ACC112 (cell line): ENCODE results near the gene SLIT3.

ENCODE experiments used
- H2AFZ ChIP-seq: fragments of 200-600 bp; sonication (generic); one replicate; pipeline ENCODE4 v1.6.0; 2017; ENCODE audit warnings: antibody characterized with exemption, low read length; ENCODE audit not compliant: unreplicated experiment
- H3K27ac ChIP-seq: fragments of 200-600 bp; sonication (generic); 2 replicates; pipeline ENCODE4 v1.5.1; 2014; ENCODE audit warnings: low read depth, mild to moderate bottlenecking, antibody characterized with exemption, low read length, moderate library complexity
- H3K27me3 ChIP-seq: fragments of 200-600 bp; sonication (generic); 2 replicates; pipeline ENCODE4 v1.6.1; 2014; ENCODE audit warnings: mild to moderate bottlenecking, antibody characterized with exemption, low read length, moderate library complexity, mixed read lengths; ENCODE audit not compliant: insufficient read depth
- H3K36me3 ChIP-seq: fragments of 200-600 bp; sonication (generic); 2 replicates; pipeline ENCODE4 v1.6.1; 2016; ENCODE audit warnings: mild to moderate bottlenecking, antibody characterized with exemption, low read length, moderate library complexity, mixed read lengths; ENCODE audit not compliant: insufficient read depth
- H3K4me1 ChIP-seq: fragments of 200-600 bp; sonication (generic); one replicate; pipeline ENCODE4 v1.6.1; 2016; ENCODE audit warnings: low read length, mixed read lengths; ENCODE audit not compliant: insufficient read depth, unreplicated experiment, control insufficient read depth
- H3K4me3 ChIP-seq: fragments of 200-600 bp; sonication (generic); 2 replicates; pipeline ENCODE4 v1.5.1; 2014; ENCODE audit warnings: mild to moderate bottlenecking, low read depth, low read length
- H3K79me2 ChIP-seq: fragments of 200-600 bp; sonication (generic); one replicate; pipeline ENCODE4 v1.6.0; 2016; ENCODE audit warnings: low read length; ENCODE audit not compliant: control insufficient read depth, unreplicated experiment, insufficient read depth

The SLIT3 gene

GRCh38 chr5:168802337-168802736 is 498.6 kb downstream of the SLIT3 start:
- no peaks in the 10 kb centered on the region for H3K27me3 ChIP-seq
- no peaks in the 10 kb centered on the region for H3K79me2 ChIP-seq
- H3K27ac ChIP-seq = no peak overlapping the region
- no peak overlapping the region for H3K4me3 ChIP-seq
- H3K36me3 ChIP-seq = no peaks in the 10 kb centered on the region
- H3K4me1 ChIP-seq = no peaks in the 10 kb centered on the region
- H2AFZ ChIP-seq = no peak overlapping the region

GRCh38 chr5:168801567-168801966 is 499.4 kb downstream of the SLIT3 start:
- Histone ChIP-seq H3K27ac (no peak overlapping the region), H2AFZ (no peak overlapping the region), H3K36me3 (no peaks in the 10 kb centered on the region), H3K79me2 (no peaks in the 10 kb centered on the region), H3K4me1 (no peaks in the 10 kb centered on the region), H3K4me3 (no peak overlapping the region), H3K27me3 (no peaks in the 10 kb centered on the region)

- Histone ChIP-seq H2AFZ (no peak overlapping the region), H3K27ac (no peak overlapping the region), H3K27me3 (no peaks in the 10 kb centered on the region)
These were observed 500.2 kb downstream of the SLIT3 start for GRCh38 chr5:168800701-168801100.

GRCh38 chr5:168798065-168799023 is 502.6 kb downstream of the SLIT3 start:
- H3K79me2 ChIP-seq = no peaks in the 10 kb centered on the region
- H3K27ac ChIP-seq = no peak overlapping the region
- no peaks in the 10 kb centered on the region for H3K36me3 ChIP-seq
- no peaks in the 10 kb centered on the region for H3K27me3 ChIP-seq
- H3K4me1 ChIP-seq = no peaks in the 10 kb centered on the region
- no peak overlapping the region for H2AFZ ChIP-seq
- H3K4me3 ChIP-seq = no peak overlapping the region

More at GRCh38 chr5:168800701-168801100, 500.2 kb downstream of the SLIT3 start:
- Histone ChIP-seq H3K4me3 (no peak overlapping the region), H3K36me3 (no peaks in the 10 kb centered on the region), H3K4me1 (no peaks in the 10 kb centered on the region), H3K79me2 (no peaks in the 10 kb centered on the region)

- Histone ChIP-seq H3K4me3 (no peak overlapping the region), H2AFZ (no peak overlapping the region), H3K4me1 (no peaks in the 10 kb centered on the region), H3K79me2 (no peaks in the 10 kb centered on the region), H3K27me3 (no peaks in the 10 kb centered on the region), H3K27ac (no peak overlapping the region), H3K36me3 (no peaks in the 10 kb centered on the region)
These were observed 504.1 kb downstream of the SLIT3 start for GRCh38 chr5:168796593-168797580.

GRCh38 chr5:168796000-168796399 is 504.9 kb downstream of the SLIT3 start:
- H3K27ac ChIP-seq = no peak overlapping the region
- no peaks in the 10 kb centered on the region for H3K4me1 ChIP-seq
- no peaks in the 10 kb centered on the region for H3K36me3 ChIP-seq
- H3K4me3 ChIP-seq = no peak overlapping the region
- H3K27me3 ChIP-seq = no peaks in the 10 kb centered on the region
- no peak overlapping the region for H2AFZ ChIP-seq
- no peaks in the 10 kb centered on the region for H3K79me2 ChIP-seq

GRCh38 chr5:168793841-168794837 is 506.8 kb downstream of the SLIT3 start:
- Histone ChIP-seq H3K36me3 (no peaks in the 10 kb centered on the region), H2AFZ (no peak overlapping the region), H3K4me1 (no peaks in the 10 kb centered on the region), H3K4me3 (no peak overlapping the region), H3K27me3 (no peaks in the 10 kb centered on the region), H3K27ac (no peak overlapping the region), H3K79me2 (no peaks in the 10 kb centered on the region)

- no peaks in the 10 kb centered on the region for H3K4me1 ChIP-seq
- no peak overlapping the region for H3K4me3 ChIP-seq
- no peaks in the 10 kb centered on the region for H3K36me3 ChIP-seq
- no peak overlapping the region for H3K27ac ChIP-seq
- H3K79me2 ChIP-seq = no peaks in the 10 kb centered on the region
- no peaks in the 10 kb centered on the region for H3K27me3 ChIP-seq
- H2AFZ ChIP-seq = no peak overlapping the region
These were observed 508.3 kb downstream of the SLIT3 start for GRCh38 chr5:168792678-168793077.

- H3K4me3 ChIP-seq = no peak overlapping the region
- no peak overlapping the region for H3K27ac ChIP-seq
- no peaks in the 10 kb centered on the region for H3K36me3 ChIP-seq
- no peak overlapping the region for H2AFZ ChIP-seq
- no peaks in the 10 kb centered on the region for H3K27me3 ChIP-seq
- no peaks in the 10 kb centered on the region for H3K4me1 ChIP-seq
- no peaks in the 10 kb centered on the region for H3K79me2 ChIP-seq
These were observed 510.2 kb downstream of the SLIT3 start for GRCh38 chr5:168790671-168791250.
